Type B pancreatic cell (in vitro differentiated cells): ENCODE data around the gene CNMD. TPM values are rescaled to one million over a fixed set of nuclear protein-coding genes. Genes with fewer than 3 reads are reported as not detected.

ENCODE experiments used
- DNase-seq: peaks from one replicate; pipeline ENCODE4 v3.0.0; 2021; ENCODE audit warnings: mixed read lengths; ENCODE audit not compliant: unreplicated experiment; ENCODE audit errors: extremely low spot score
- H3K27ac Mint-ChIP-seq: 2 replicates; pipeline ENCODE4 v1.8.0; 2021; ENCODE audit warnings: mild to moderate bottlenecking, mixed read lengths
- H3K27me3 Mint-ChIP-seq: 2 replicates; pipeline ENCODE4 v1.8.0; 2021; ENCODE audit warnings: mixed read lengths
- H3K36me3 Mint-ChIP-seq: 2 replicates; pipeline ENCODE4 v1.8.0; 2021; ENCODE audit warnings: mixed read lengths
- H3K4me1 Mint-ChIP-seq: one replicate; pipeline ENCODE4 v1.8.0; 2021; ENCODE audit warnings: mixed read lengths; ENCODE audit not compliant: unreplicated experiment
- H3K4me3 Mint-ChIP-seq: 2 replicates; pipeline ENCODE4 v1.8.0; 2021; ENCODE audit warnings: mild to moderate bottlenecking, mixed read lengths
- H3K9me3 Mint-ChIP-seq: 2 replicates; pipeline ENCODE4 v1.8.0; 2021; ENCODE audit warnings: mixed read lengths
- total RNA-seq: library from RNA; stranded (reverse); gene quantifications from 2 replicates; pipeline ENCODE4 v1.2.1, GENCODE V29; 2021; ENCODE audit warnings: low replicate concordance
- TF ChIP-seq, protein P1 (sequence below): fragments of 200-600 bp; sonication (generic); conservative IDR thresholded peaks from 2 replicates; pipeline ENCODE4 v1.5.0; 2021; ENCODE audit warnings: antibody characterized with exemption, mild to moderate bottlenecking

CNMD gene
- total RNA-seq, 1 donor from 2014 or later: 0.75 TPM

DNA sequence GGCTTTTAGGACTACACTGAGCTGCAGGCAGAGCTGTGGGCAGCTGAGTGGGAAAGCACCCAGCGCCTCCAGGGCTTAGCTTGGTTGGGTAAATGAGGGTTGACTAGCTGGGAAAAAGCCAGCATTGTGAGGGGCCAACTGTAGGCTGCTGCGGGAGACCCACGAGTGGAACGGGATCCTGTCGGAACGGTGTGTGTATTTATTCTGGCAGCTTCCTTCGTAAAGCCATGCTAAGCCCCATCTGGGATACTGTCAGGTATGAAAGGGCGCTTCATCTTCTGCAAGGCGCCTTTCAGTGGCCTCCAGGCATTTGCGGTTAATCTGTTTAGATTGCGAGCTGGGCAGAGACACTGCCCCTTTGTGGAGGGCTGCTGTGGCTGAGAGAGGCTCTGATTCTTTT lies 39.5 kb upstream of the CNMD start:
- no peak for DNase-seq
- Mint-ChIP-seq H3K4me3 (no peak overlapping the region), H3K27ac (no peak overlapping the region), H3K27me3 (peaks cover 20% of the 10 kb centered on the region), H3K4me1 (no peaks in the 10 kb centered on the region), H3K9me3 (no peaks in the 10 kb centered on the region), H3K36me3 (no peaks in the 10 kb centered on the region)
- TF ChIP-seq, protein P1, sequence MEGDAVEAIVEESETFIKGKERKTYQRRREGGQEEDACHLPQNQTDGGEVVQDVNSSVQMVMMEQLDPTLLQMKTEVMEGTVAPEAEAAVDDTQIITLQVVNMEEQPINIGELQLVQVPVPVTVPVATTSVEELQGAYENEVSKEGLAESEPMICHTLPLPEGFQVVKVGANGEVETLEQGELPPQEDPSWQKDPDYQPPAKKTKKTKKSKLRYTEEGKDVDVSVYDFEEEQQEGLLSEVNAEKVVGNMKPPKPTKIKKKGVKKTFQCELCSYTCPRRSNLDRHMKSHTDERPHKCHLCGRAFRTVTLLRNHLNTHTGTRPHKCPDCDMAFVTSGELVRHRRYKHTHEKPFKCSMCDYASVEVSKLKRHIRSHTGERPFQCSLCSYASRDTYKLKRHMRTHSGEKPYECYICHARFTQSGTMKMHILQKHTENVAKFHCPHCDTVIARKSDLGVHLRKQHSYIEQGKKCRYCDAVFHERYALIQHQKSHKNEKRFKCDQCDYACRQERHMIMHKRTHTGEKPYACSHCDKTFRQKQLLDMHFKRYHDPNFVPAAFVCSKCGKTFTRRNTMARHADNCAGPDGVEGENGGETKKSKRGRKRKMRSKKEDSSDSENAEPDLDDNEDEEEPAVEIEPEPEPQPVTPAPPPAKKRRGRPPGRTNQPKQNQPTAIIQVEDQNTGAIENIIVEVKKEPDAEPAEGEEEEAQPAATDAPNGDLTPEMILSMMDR: no peak

DNA sequence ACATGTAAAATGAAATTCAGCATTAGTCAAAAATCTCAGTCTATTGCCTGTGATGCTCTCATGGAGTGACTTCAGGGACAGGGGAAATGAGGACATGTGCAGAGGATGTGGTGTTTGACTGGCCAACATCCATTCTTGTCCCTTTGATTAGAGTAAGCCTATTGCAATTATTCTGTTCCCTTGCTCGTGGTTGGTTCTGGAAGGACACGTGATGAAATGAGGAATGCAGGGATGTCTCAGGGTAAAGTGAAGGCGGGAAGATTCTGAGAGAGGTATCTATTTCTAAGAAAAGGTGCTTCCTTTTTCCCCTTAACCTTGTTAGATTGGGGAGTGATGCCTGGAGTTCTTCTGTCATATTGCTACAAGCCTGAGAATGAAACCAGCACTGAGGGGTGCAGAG lies 37.1 kb upstream of the CNMD start:
- H3K36me3 Mint-ChIP-seq: no peaks in the 10 kb centered on the region
- no peak overlapping the region for H3K27ac Mint-ChIP-seq
- H3K27me3 Mint-ChIP-seq: peaks cover 34% of the 10 kb centered on the region
- TF ChIP-seq, protein P1: no peak
- no peaks in the 10 kb centered on the region for H3K4me1 Mint-ChIP-seq
- DNase-seq: no peak
- no peaks in the 10 kb centered on the region for H3K9me3 Mint-ChIP-seq
- no peak overlapping the region for H3K4me3 Mint-ChIP-seq

DNA sequence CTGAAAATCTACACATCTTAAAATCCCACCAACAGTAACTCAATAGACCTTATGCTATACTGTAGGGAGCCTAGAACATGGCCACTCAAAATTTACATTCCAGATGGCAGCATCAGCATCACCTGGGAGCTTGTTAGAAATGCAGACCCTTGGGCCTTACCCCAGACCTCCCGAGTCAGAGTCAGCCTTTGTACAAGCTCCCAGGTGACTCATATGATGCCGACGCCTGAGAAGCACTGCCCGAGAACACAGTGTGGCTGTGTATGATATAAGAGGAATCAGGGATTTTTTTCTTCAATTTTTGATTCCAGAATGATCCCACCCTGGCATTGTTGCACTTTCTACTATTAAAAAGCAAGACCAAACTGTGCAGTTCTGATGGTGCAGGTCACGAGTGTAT lies 35.9 kb upstream of the CNMD start:
- H3K27ac Mint-ChIP-seq: no peak overlapping the region
- H3K36me3 Mint-ChIP-seq: no peaks in the 10 kb centered on the region
- no peaks in the 10 kb centered on the region for H3K4me1 Mint-ChIP-seq
- DNase-seq: no peak
- H3K9me3 Mint-ChIP-seq: no peaks in the 10 kb centered on the region
- H3K27me3 Mint-ChIP-seq: peaks cover 39% of the 10 kb centered on the region
- no peak overlapping the region for H3K4me3 Mint-ChIP-seq
- TF ChIP-seq, protein P1: no peak

DNA sequence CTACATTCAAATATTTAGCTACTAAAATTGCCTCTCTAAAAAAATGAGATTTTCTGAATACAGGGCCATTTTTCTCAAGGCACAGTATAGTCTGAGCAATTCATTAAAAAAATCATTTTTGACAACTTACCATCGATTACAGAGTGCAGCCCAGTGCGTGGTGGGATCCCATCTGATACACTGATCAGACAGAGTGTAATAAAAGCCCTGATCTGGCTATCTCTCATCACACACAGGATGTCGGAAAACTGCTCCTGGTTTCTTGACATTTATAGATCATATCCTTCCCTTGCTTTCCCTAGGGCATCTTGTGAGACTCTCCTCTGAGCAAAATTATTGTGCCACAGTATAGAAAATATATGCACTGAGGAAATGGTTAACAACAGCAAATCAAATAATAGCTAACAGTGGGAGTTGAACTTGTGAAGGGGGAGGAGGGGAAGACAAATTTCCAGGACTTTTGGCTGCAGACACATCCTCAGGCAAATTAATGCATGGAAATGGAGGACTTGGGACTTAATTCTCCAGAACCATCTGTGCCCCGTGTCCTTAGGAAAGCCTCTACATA lies 28.4 kb upstream of the CNMD start:
- Mint-ChIP-seq H3K4me1 (no peaks in the 10 kb centered on the region), H3K36me3 (no peaks in the 10 kb centered on the region)

DNA sequence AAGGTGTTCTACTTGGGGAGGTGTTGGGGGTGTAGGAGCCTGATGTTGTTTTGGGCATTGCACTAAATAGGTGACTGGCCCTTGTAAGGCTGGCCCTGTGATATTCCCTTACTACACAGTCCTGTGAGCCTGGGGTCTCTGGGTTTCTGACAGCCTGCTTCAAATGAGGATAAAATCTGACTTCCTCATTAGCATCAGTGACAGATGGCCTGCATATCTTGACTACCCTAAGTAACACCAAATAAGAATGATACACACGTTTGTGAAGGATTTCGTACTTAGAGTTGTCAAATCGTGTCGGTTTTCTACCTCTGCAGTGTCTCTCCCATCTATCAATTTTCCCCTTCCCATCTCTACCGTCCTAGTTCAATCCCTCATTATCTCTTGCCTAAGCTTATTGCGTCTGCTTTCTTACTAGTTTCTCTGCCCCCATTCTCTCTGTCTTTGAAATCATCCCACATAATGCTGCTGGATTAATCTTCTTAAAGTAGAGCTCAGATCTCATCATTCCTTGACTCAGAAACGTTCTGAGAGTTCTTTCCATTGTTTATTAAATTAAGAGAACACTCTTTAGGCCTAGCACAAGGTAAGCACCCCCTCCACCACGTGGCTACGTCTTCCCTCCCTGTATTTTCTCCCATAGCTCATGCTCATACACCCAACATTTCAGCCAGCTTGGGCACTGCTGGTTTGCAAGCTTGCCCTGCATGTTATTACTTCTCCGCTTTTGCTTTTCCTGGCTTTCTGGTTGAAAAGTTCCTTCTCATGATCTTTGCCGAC lies 26.2 kb upstream of the CNMD start:
- TF ChIP-seq, protein P1: no peak
- DNase-seq: no peak
- Mint-ChIP-seq H3K27ac (no peak overlapping the region), H3K9me3 (no peaks in the 10 kb centered on the region), H3K4me3 (no peak overlapping the region), H3K4me1 (no peaks in the 10 kb centered on the region), H3K36me3 (no peaks in the 10 kb centered on the region), H3K27me3 (peaks cover 26% of the 10 kb centered on the region)

More for the DNA sequence above, 28.4 kb upstream of the CNMD start:
- no peak overlapping the region for H3K4me3 Mint-ChIP-seq
- DNase-seq: no peak
- TF ChIP-seq, protein P1: no peak
- peaks cover 32% of the 10 kb centered on the region for H3K27me3 Mint-ChIP-seq
- H3K9me3 Mint-ChIP-seq: no peaks in the 10 kb centered on the region
- H3K27ac Mint-ChIP-seq: no peak overlapping the region
